Sigmoid colon (tissue), 4 donors: ENCODE data around the gene TEKT3.

Experiments
- POLR2A ChIP-seq, 2 donors: fragments of 450-650 bp; IDR thresholded peaks; one replicate each; pipeline ENCODE4 v1.6.1; 2016; ENCODE audit warnings: antibody characterized with exemption in 2 of 2, mild to moderate bottlenecking in 2 of 2, moderate library complexity in 2 of 2
- POLR2AphosphoS5 ChIP-seq, 4 donors: sonication (generic); formaldehyde crosslinking; IDR thresholded peaks; one replicate each; pipeline ENCODE4 v1.6.1; 2017; ENCODE audit warnings: antibody characterized with exemption in 4 of 4
- TF ChIP-seq, protein P1 (sequence below), 4 experiments: fragments of 450-650 bp in 3 of 4; fragments of 200-600 bp in 1 of 4; IDR thresholded peaks; one replicate each; pipeline ENCODE4 v1.5.1; 2016 to 2019; ENCODE audit warnings: antibody characterized with exemption in 4 of 4, mild to moderate bottlenecking in 3 of 4, moderate library complexity in 2 of 4

DNA sequence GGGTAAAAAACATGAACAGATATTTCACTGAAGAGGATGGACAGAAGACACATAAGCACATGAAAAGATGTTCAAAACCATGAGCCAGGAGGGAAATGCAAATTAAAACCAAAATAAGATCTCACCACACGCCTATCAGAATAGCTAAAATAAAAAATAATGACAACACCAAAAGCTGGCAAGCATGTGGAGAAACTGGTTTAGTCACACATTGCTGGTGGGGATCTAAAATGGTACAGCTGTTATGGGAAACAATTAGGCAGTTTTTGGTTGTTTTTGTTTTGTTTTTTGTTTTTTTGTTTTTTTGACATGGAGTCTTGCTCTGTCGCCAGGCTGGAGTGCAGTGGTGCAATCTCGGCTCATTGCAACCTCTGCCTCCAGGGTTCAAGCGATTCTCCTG lies 44.7 kb upstream of the TEKT3 start:
- TF ChIP-seq, protein P1, sequence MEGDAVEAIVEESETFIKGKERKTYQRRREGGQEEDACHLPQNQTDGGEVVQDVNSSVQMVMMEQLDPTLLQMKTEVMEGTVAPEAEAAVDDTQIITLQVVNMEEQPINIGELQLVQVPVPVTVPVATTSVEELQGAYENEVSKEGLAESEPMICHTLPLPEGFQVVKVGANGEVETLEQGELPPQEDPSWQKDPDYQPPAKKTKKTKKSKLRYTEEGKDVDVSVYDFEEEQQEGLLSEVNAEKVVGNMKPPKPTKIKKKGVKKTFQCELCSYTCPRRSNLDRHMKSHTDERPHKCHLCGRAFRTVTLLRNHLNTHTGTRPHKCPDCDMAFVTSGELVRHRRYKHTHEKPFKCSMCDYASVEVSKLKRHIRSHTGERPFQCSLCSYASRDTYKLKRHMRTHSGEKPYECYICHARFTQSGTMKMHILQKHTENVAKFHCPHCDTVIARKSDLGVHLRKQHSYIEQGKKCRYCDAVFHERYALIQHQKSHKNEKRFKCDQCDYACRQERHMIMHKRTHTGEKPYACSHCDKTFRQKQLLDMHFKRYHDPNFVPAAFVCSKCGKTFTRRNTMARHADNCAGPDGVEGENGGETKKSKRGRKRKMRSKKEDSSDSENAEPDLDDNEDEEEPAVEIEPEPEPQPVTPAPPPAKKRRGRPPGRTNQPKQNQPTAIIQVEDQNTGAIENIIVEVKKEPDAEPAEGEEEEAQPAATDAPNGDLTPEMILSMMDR (IDR thresholded peaks at IDR 0.05) = no peak
- TF ChIP-seq POLR2A (IDR thresholded peaks at IDR 0.05) = no peak
- TF ChIP-seq POLR2AphosphoS5 (IDR thresholded peaks at IDR 0.05) = no peak
